HepG2 (cell line): ENCODE data around the gene FITM2. TPM values are rescaled to one million over a fixed set of nuclear protein-coding genes. Genes with fewer than 3 reads are reported as not detected.

Experiments used
- ADNP ChIP-seq: sonication (generic); formaldehyde crosslinking; IDR thresholded peaks from 2 replicates; pipeline ENCODE4 v1.4.0; 2020; ENCODE audit warnings: missing genetic modification reagents
- CHD2 ChIP-seq: IDR thresholded peaks from 2 replicates; pipeline ENCODE4 v1.6.1; 2011; ENCODE audit warnings: low read depth, low read length, improper control_type of control experiment
- DNMT1 ChIP-seq: sonication (generic); formaldehyde crosslinking; IDR thresholded peaks from 2 replicates; pipeline ENCODE4 v1.5.1; 2020; ENCODE audit warnings: mild to moderate bottlenecking, missing genetic modification reagents
- POLR2AphosphoS5 ChIP-seq: IDR thresholded peaks from 2 replicates; pipeline ENCODE4 v1.6.1; 2012; ENCODE audit warnings: low read depth, low read length
- ZC3H13 ChIP-seq: sonication (generic); formaldehyde crosslinking; IDR thresholded peaks from 2 replicates; pipeline ENCODE4 v1.8.1; 2023; ENCODE audit warnings: mild to moderate bottlenecking, missing genetic modification reagents, moderate library complexity
- ZMYM3 ChIP-seq: sonication (generic); formaldehyde crosslinking; IDR thresholded peaks from 2 replicates; pipeline ENCODE4 v1.5.1; 2020; ENCODE audit warnings: mild to moderate bottlenecking, missing genetic modification reagents
- ZNF33B ChIP-seq: sonication (generic); formaldehyde crosslinking; IDR thresholded peaks from 2 replicates; pipeline ENCODE4 v1.5.1; 2020; ENCODE audit warnings: mild to moderate bottlenecking, missing genetic modification reagents
- ZNF543 ChIP-seq: sonication (generic); formaldehyde crosslinking; IDR thresholded peaks from 2 replicates; pipeline ENCODE4 v1.4.0; 2020; ENCODE audit warnings: mild to moderate bottlenecking, missing genetic modification reagents
- ZNF552 ChIP-seq: sonication (generic); formaldehyde crosslinking; IDR thresholded peaks from 2 replicates; pipeline ENCODE4 v1.9.0; 2022; ENCODE audit warnings: missing genetic modification reagents, mild to moderate bottlenecking, borderline replicate concordance
- ZNF768 ChIP-seq: sonication (generic); formaldehyde crosslinking; IDR thresholded peaks from 2 replicates; pipeline ENCODE4 v1.4.0; 2020; ENCODE audit warnings: missing genetic modification reagents
- ZZZ3 ChIP-seq: sonication (generic); formaldehyde crosslinking; IDR thresholded peaks from 2 replicates; pipeline ENCODE4 v1.4.0; 2020; ENCODE audit warnings: missing genetic modification reagents, mild to moderate bottlenecking, borderline replicate concordance
- polyA plus RNA-seq, 8 experiments: library from polyadenylated mRNA; depleted of rRNA in 3 of 8; stranded (reverse) in 7 of 8; unstranded in 1 of 8; fragments of >200 nt; fragmentation: Illumina TruSeq in 4 of 8; extraction: Trizol in 4 of 8; gene quantifications; 2 replicates each; pipeline versions ENCODE4 v1.2.1 to v1.2.3, GENCODE V29; 2011 to 2016; ENCODE audit warnings: low read depth in 4 of 8, missing spikeins in 1 of 8, mixed read lengths in 1 of 8; ENCODE audit not compliant: insufficient read depth in 1 of 8
- total RNA-seq, 5 experiments: library from RNA; depleted of rRNA; stranded (reverse); fragments of >200 nt; fragmentation: Illumina TruSeq; extraction: Trizol; gene quantifications; 2 replicates each; pipeline ENCODE4 v1.2.3, GENCODE V29; 2016; ENCODE audit warnings: low read depth in 1 of 5
- TF ChIP-seq, protein P1 (sequence below): sonication (generic); IDR thresholded peaks from 2 replicates; pipeline ENCODE4 v1.6.1; 2016; ENCODE audit warnings: low read depth, borderline replicate concordance
- TF ChIP-seq, protein P2 (sequence below): sonication (generic); formaldehyde crosslinking; IDR thresholded peaks from 2 replicates; pipeline ENCODE4 v1.8.0; 2023; ENCODE audit warnings: mild to moderate bottlenecking, missing genetic modification reagents

FITM2 gene
- total and polyA plus RNA-seq, 2 of the 13 experiments (the other 11 are each of a cell fraction or from before 2014, with no cell fraction given), result 9.6 to 24.5 TPM

DNA sequence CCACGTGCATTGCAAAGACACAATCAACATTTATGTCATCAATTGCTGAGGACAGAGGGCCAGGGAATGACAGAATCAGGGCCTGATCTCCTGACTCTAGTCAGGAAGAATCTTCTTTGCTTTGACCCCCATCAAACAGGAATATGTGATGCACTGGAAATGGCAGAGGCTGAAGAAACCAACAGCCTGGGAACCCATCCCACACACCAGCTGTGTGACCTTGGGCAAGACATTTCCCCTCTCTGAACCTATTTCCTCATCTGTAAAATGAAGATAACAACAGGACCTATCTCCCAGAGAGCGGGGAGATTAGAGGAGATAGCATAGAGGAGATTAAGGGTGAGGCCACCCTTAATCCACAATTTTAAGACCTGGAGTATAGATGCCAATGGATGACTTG lies 46.0 kb upstream of the FITM2 start (continued):
- TF ChIP-seq ZNF768 (peak; percentile 94; the same call in 1 of the 2 replicates), POLR2AphosphoS5 (peak; percentile 37; the same call in 1 of the 2 replicates), ZNF543 (CRISPR knock-in tag) (no peak), ZZZ3 (CRISPR knock-in tag) (0 out of 2 replicates have a peak, but pooled peaks have one; percentile 6), ZMYM3 (CRISPR knock-in tag) (peak; percentile 83; the same call in 1 of the 2 replicates), CHD2 (no peak), DNMT1 (CRISPR knock-in tag) (0 out of 2 replicates have a peak, but pooled peaks have one; percentile 55), ZC3H13 (CRISPR knock-in tag) (0 out of 2 replicates have a peak, but pooled peaks have one; percentile 14), ZNF552 (CRISPR knock-in tag) (peak; percentile 54; the same call in 1 of the 2 replicates), ADNP (CRISPR knock-in tag) (0 out of 2 replicates have a peak, but pooled peaks have one; percentile 46), ZNF33B (0 out of 2 replicates have a peak, but pooled peaks have one; percentile 13)
- TF ChIP-seq, protein P1, sequence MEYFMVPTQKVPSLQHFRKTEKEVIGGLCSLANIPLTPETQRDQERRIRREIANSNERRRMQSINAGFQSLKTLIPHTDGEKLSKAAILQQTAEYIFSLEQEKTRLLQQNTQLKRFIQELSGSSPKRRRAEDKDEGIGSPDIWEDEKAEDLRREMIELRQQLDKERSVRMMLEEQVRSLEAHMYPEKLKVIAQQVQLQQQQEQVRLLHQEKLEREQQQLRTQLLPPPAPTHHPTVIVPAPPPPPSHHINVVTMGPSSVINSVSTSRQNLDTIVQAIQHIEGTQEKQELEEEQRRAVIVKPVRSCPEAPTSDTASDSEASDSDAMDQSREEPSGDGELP, result 0 out of 2 replicates have a peak, but pooled peaks have one; percentile 7
- TF ChIP-seq, protein P2, sequence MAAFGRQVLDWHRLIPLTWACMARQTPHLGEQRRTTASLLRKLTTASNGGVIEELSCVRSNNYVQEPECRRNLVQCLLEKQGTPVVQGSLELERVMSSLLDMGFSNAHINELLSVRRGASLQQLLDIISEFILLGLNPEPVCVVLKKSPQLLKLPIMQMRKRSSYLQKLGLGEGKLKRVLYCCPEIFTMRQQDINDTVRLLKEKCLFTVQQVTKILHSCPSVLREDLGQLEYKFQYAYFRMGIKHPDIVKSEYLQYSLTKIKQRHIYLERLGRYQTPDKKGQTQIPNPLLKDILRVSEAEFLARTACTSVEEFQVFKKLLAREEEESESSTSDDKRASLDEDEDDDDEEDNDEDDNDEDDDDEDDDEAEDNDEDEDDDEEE, result 0 out of 2 replicates have a peak, but pooled peaks have one; percentile 32
